GM19468 (cell line): Measurements from ENCODE around the gene RPS29.

Experiments
- ATAC-seq: cut with Tn5 transposase; IDR thresholded peaks from one replicate; pipeline ENCODE4 v1.9.1; 2021; ENCODE audit warnings: mild to moderate bottlenecking, moderate library complexity, moderate number of reproducible peaks; ENCODE audit not compliant: unreplicated experiment; ENCODE audit errors: extremely low read depth

Gene RPS29

DNA sequence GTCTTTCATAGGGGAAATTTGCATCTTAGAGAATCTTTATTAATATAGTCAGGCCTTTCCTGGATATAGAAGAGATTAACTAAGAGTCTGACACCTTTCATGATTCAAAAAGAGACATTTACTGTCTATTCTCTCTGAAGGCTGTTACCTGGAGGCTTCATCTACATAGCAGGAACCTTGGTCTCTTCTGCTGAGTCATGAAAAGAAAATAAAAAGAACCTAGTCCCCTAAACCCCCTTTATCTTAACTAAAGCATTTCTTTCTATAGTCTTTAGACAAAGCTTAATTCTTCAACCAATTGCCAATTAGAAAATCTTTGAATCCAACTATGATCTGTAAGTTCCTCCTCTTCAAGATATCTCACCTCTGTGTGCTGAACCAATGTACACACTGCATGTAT is 33.1 kb downstream of the RPS29 start:
- no peak for ATAC-seq

DNA sequence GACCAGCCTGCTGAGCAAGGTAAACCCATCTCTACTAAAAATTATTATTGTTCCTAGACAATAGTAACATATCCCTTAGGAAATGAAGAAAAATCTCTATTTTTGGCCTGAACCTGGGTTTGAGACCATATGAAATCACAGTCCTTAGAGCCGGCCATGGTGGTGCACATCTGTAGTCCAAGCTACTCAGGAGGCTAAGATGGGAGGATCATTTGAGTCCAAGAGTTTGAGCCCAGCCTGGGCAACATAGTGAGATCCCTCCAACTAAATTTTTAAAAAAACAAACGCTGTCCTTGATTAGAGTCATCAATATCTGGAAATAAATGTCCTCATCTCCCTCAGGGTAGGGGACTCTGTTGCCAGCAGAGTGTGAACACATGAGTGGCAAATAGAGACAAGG is 34.6 kb downstream of the RPS29 start:
- ATAC-seq, result no peak

- no peak for ATAC-seq
Observed at GRCh38 chr14:49550286-49551184, 35.6 kb downstream of the RPS29 start.

- ATAC-seq, result no peak
Observed at GRCh38 chr14:49549881-49550280, 36.3 kb downstream of the RPS29 start.

DNA sequence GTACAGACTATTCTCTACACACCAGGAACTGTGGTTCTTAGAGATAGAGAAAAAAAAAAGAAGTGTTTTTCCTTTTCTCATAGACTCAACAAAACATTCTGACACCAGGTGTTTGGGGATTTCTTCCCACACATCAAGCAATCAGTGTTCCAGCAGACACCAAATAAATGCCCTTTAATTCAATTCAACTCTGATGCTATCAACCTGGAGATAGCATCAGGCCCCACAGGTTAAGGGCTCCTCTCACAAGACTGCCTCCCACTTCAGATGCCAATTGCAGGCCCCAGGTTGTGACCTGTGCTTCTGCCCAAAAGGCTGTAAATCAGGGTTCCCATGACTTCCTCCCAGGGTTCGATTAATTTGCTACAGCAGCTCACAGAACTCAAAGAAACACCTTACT is 36.7 kb downstream of the RPS29 start:
- ATAC-seq, result no peak

DNA sequence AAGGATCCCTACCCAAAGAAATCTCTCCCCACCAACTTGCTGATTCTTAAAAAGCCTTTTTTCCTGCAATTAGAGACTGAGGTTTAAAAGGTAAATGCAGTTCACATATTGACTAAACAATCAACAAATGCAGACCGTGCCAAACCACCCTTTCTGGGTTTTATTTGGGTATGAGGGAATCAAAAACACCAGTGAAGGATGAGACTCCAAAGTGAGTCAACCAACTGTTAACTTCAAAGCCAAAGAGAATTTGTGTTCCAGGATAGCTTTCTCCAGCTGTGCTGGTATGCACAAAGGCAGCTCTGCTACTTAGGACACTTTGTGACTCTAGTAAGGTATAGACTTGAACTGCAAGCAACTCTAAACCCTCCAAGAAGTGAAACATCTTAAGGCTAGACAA is 39.4 kb downstream of the RPS29 start:
- ATAC-seq, result no peak

GRCh38 chr14:49545716-49546115 is 40.5 kb downstream of the RPS29 start:
- ATAC-seq, result no peak

GRCh38 chr14:49545071-49545470 is 41.1 kb downstream of the RPS29 start:
- ATAC-seq, result no peak

- ATAC-seq, result no peak
Observed at GRCh38 chr14:49541049-49541448, 45.1 kb downstream of the RPS29 start.

- no peak for ATAC-seq
Observed at GRCh38 chr14:49538852-49539251, 47.3 kb downstream of the RPS29 start.
